Mesenchymal stem cell (in vitro differentiated cells and primary cell): ENCODE measurements around the gene ROCK2.
A peak's percentile ranks its signal among the peaks of the same experiment; 100 is the strongest.

Experiments used
- DNase-seq: peaks from one replicate; pipeline ENCODE4 v3.0.0-alpha.2; 2013
- H2AFZ ChIP-seq: one replicate; pipeline ENCODE4 v1.6.1; 2013; ENCODE audit warnings: low read depth, mild to moderate bottlenecking, control low read depth, inconsistent platforms, low read length, moderate library complexity
- H2AK5ac ChIP-seq: 2 replicates; pipeline ENCODE4 v1.6.1; 2013; ENCODE audit warnings: low read length, moderate library complexity, mild to moderate bottlenecking, inconsistent platforms; ENCODE audit not compliant: severe bottlenecking
- H2BK120ac ChIP-seq: one replicate; pipeline ENCODE4 v1.6.1; 2013; ENCODE audit warnings: low read depth, mild to moderate bottlenecking, inconsistent platforms, low read length, moderate library complexity
- H2BK12ac ChIP-seq, 2 experiments: one replicate each; pipeline ENCODE4 v1.6.1; 2013; ENCODE audit warnings: inconsistent platforms in 2 of 2, low read length in 2 of 2, mild to moderate bottlenecking in 2 of 2, moderate library complexity in 2 of 2, control low read depth in 1 of 2
- H2BK15ac ChIP-seq: one replicate; pipeline ENCODE4 v1.6.1; 2013; ENCODE audit warnings: mild to moderate bottlenecking, low read depth, inconsistent platforms; ENCODE audit not compliant: poor library complexity, severe bottlenecking
- H2BK5ac ChIP-seq: 2 replicates; pipeline ENCODE4 v1.6.1; 2013; ENCODE audit warnings: low read depth, mild to moderate bottlenecking, low read length, control low read depth, inconsistent platforms; ENCODE audit not compliant: poor library complexity, severe bottlenecking
- H3K14ac ChIP-seq, 2 experiments: one replicate each; pipeline ENCODE4 v1.6.1; 2013; ENCODE audit warnings: inconsistent platforms in 2 of 2, low read length in 2 of 2, control low read depth in 1 of 2, mild to moderate bottlenecking in 1 of 2, moderate library complexity in 1 of 2
- H3K18ac ChIP-seq, 2 experiments: one replicate each; pipeline ENCODE4 v1.6.1; 2013; ENCODE audit warnings: inconsistent platforms in 2 of 2, low read length in 2 of 2, control low read depth in 1 of 2, low read depth in 1 of 2, mild to moderate bottlenecking in 1 of 2
- H3K23ac ChIP-seq, 2 experiments: one replicate each; pipeline ENCODE4 v1.6.1; 2013; ENCODE audit warnings: inconsistent platforms in 2 of 2, low read length in 2 of 2, mild to moderate bottlenecking in 2 of 2, moderate library complexity in 2 of 2, control low read depth in 1 of 2
- H3K27ac ChIP-seq: 2 replicates; pipeline ENCODE4 v1.5.1; 2013; ENCODE audit warnings: mild to moderate bottlenecking, moderate library complexity, low read length, control low read depth, inconsistent platforms; ENCODE audit not compliant: poor library complexity, severe bottlenecking
- H3K27me3 ChIP-seq, 2 experiments: 2 replicates each; pipeline versions ENCODE4 v1.6.1 to v1.7.0; 2013; ENCODE audit warnings: low read length in 2 of 2, mild to moderate bottlenecking in 2 of 2, moderate library complexity in 2 of 2, control low read depth in 1 of 2, inconsistent platforms in 1 of 2; ENCODE audit not compliant: control insufficient read depth in 1 of 2, insufficient read depth in 1 of 2
- H3K36me3 ChIP-seq, 2 experiments: 2 replicates each; pipeline versions ENCODE4 v1.6.1 to v1.7.0; 2013; ENCODE audit warnings: low read length in 2 of 2, control low read depth in 1 of 2, inconsistent platforms in 1 of 2, low read depth in 1 of 2, mild to moderate bottlenecking in 1 of 2; ENCODE audit not compliant: insufficient read depth in 2 of 2, control insufficient read depth in 1 of 2
- H3K4ac ChIP-seq, 2 experiments: one replicate each; pipeline ENCODE4 v1.6.1; 2013; ENCODE audit warnings: inconsistent platforms in 2 of 2, low read length in 2 of 2, mild to moderate bottlenecking in 2 of 2, moderate library complexity in 2 of 2, control low read depth in 1 of 2, low read depth in 1 of 2
- H3K4me1 ChIP-seq: 2 replicates; pipeline ENCODE4 v1.6.1; 2013; ENCODE audit warnings: low read depth, low read length, control low read depth; ENCODE audit not compliant: control insufficient read depth, insufficient read depth
- H3K4me2 ChIP-seq: 2 replicates; pipeline ENCODE4 v1.6.1; 2013; ENCODE audit warnings: low read length, mild to moderate bottlenecking, inconsistent platforms; ENCODE audit not compliant: poor library complexity, severe bottlenecking
- H3K4me3 ChIP-seq, 2 experiments: 2 replicates each; pipeline versions ENCODE4 v1.5.1 to v1.7.0; 2013; ENCODE audit warnings: low read length in 2 of 2, mild to moderate bottlenecking in 2 of 2, control low read depth in 1 of 2, low read depth in 1 of 2; ENCODE audit not compliant: insufficient read depth in 1 of 2
- H3K79me1 ChIP-seq: replicated peaks from 2 replicates; pipeline ENCODE4 v1.6.1; 2013; ENCODE audit warnings: mild to moderate bottlenecking, control low read depth, low read length, inconsistent platforms; ENCODE audit not compliant: poor library complexity, severe bottlenecking
- H3K9ac ChIP-seq: 2 replicates; pipeline ENCODE4 v1.7.0; 2013; ENCODE audit warnings: mild to moderate bottlenecking, low read length, moderate library complexity
- H3K9me3 ChIP-seq: 2 replicates; pipeline ENCODE4 v1.7.0; 2013; ENCODE audit warnings: mild to moderate bottlenecking, low read length; ENCODE audit not compliant: control insufficient read depth
- H4K8ac ChIP-seq: one replicate; pipeline ENCODE4 v1.6.1; 2013; ENCODE audit warnings: inconsistent platforms, mild to moderate bottlenecking, low read length, moderate library complexity
- H4K91ac ChIP-seq: one replicate; pipeline ENCODE4 v1.6.1; 2013; ENCODE audit warnings: mild to moderate bottlenecking, low read length, inconsistent platforms
- WGBS: methylation state at CpG from one replicate; pipeline ENCODE4 v1.1.7; 2013; ENCODE audit warnings: mixed read lengths; 5-methylcytosine and 5-hydroxymethylcytosine counted together

Gene ROCK2

DNA sequence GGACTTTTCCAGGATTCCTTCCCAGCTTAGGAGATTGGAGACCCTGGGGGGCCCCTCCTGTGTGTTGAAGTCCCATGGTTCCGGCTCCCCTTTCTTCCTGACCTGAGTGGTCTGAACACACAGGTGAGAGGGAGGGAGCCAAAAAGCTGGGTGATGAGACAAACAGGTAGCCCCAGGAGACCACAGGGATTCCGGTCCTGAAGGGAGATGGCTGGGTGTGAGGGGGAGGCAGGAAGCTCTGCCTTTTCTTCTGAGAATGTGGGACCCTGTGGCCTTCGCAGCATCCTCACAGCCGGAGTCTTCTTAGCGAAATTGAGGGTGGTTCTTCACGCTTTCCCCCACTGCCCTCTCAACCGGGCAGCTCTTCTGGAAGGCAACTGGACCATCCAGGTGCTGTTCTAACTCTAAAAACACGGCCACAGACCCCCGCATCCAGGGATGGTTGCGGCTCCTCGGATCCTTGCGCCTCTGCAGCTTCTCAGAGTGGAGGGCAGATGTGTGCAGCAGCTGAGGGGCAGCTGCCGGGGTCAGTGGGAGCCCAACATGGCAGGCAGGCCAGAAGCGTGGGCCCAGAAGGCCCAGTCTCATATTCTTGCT is 184.8 kb downstream of the ROCK2 start:
- Histone ChIP-seq H3K27me3 (no peaks in the 10 kb centered on the region), H3K36me3 (peaks cover 2 to 15% of the 10 kb centered on the region in 2 experiments), H2BK15ac (no peak overlapping the region), H3K9ac (no peak overlapping the region), H3K27ac (no peak overlapping the region), H3K14ac (no peak overlapping the region), H3K4me3 (no peak overlapping the region), H4K8ac (no peak overlapping the region), H2BK12ac (no peak overlapping the region), H4K91ac (no peak overlapping the region), H3K4me1 (peaks cover 21% of the 10 kb centered on the region), H3K4me2 (no peak overlapping the region), H3K79me1 (peaks cover 9% of the 10 kb centered on the region), H3K9me3 (no peaks in the 10 kb centered on the region), H2BK120ac (no peak overlapping the region), H3K18ac (no peak overlapping the region), H2AK5ac (no peak overlapping the region), H3K4ac (no peak overlapping the region), H3K23ac (no peak overlapping the region), H2BK5ac (no peak overlapping the region), H2AFZ (no peak overlapping the region)
- 98% methylated on average over 14 of the region's 14 CpGs for WGBS
- no peak for DNase-seq

DNA sequence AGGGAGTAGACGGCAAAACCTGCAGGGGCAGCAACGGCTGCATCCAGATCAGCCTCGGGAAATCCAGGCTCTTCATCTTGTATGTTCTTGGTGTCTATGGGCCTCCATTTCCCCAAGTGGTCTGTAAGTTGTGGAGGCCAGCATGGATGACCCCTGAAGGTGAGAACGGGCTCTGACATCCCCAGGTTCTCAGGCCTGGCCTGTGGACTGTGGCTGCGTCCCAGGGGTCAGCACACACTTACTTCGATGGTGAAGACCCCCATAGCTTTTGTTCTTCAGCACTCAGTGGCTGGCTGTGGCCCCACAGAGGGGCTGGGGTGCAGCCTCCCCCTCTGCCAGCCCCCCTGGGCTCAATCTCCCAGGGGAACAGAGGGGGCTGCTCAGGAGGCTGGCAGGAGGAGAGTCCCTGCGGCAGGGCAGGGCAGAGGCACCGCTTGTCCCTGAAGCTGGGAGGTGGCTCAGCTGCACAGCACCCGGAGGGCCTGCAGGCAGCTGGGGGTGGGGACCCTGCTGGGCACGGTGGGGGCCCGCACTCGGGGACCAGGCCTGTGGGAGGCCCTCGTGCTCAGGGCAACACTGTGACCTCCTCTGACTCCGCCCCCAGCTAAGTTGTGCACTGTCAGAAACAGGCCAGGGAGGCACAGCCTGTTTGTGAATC is 185.4 kb downstream of the ROCK2 start:
- peaks cover 2 to 15% of the 10 kb centered on the region in 2 experiments for H3K36me3 ChIP-seq
- no peak overlapping the region for H3K14ac ChIP-seq
- H3K9me3 ChIP-seq = no peaks in the 10 kb centered on the region
- H2AK5ac ChIP-seq = no peak overlapping the region
- no peak overlapping the region for H3K4me3 ChIP-seq
- H2BK12ac ChIP-seq = no peak overlapping the region
- 71% methylated on average over 14 of the region's 14 CpGs for WGBS
- peaks cover 9% of the 10 kb centered on the region for H3K79me1 ChIP-seq
- H3K23ac ChIP-seq = no peak overlapping the region
- no peaks in the 10 kb centered on the region for H3K27me3 ChIP-seq
- DNase-seq = no peak
- H3K4ac ChIP-seq = no peak overlapping the region
- peaks cover 23% of the 10 kb centered on the region for H3K4me1 ChIP-seq
- peak overlapping the region; percentile 76 for H4K91ac ChIP-seq
- no peak overlapping the region for H2BK120ac ChIP-seq
- no peak overlapping the region for H3K9ac ChIP-seq
- H4K8ac ChIP-seq = peak overlapping the region; percentile 50
- no peak overlapping the region for H2AFZ ChIP-seq
- peak overlapping the region in 1 of 2 experiments; percentile 55 for H3K18ac ChIP-seq
- no peak overlapping the region for H3K4me2 ChIP-seq
- H3K27ac ChIP-seq = no peak overlapping the region
- no peak overlapping the region for H2BK15ac ChIP-seq
- no peak overlapping the region for H2BK5ac ChIP-seq

DNA sequence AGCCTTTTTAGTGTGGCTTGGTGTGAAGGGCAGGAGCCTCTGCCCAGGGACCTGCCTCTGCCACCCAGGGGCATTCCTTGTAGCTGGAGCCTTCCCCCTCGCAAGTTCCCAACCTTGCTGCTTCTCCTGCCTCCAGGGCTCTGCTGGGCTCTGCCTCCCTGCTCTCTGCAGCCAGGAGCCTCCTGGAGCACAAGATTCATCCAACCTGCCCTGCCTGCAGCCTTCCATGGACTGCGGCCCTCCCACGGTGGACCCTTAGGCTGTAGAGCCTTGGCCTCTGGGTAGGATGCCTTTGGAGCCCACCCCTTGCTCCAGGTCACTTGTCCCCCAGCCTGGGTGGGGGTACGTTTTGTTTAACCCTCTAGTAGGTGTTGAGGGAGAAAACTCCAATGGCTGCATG is 186.7 kb downstream of the ROCK2 start:
- Histone ChIP-seq H3K23ac (no peak overlapping the region), H2AK5ac (no peak overlapping the region), H3K36me3 (peaks cover 2 to 9% of the 10 kb centered on the region in 2 experiments), H3K4me1 (peaks cover 21% of the 10 kb centered on the region), H3K27ac (no peak overlapping the region), H3K18ac (no peak overlapping the region), H3K9ac (no peak overlapping the region), H3K4me2 (no peak overlapping the region), H3K4ac (no peak overlapping the region), H4K8ac (no peak overlapping the region), H2BK5ac (no peak overlapping the region), H3K14ac (no peak overlapping the region), H2AFZ (no peak overlapping the region), H2BK12ac (no peak overlapping the region), H3K27me3 (no peaks in the 10 kb centered on the region), H4K91ac (no peak overlapping the region), H3K79me1 (peaks cover 9% of the 10 kb centered on the region), H2BK15ac (no peak overlapping the region), H3K4me3 (no peak overlapping the region), H3K9me3 (no peaks in the 10 kb centered on the region), H2BK120ac (no peak overlapping the region)
- WGBS = 92% methylated on average over 4 of the region's 4 CpGs
- no peak for DNase-seq

DNA sequence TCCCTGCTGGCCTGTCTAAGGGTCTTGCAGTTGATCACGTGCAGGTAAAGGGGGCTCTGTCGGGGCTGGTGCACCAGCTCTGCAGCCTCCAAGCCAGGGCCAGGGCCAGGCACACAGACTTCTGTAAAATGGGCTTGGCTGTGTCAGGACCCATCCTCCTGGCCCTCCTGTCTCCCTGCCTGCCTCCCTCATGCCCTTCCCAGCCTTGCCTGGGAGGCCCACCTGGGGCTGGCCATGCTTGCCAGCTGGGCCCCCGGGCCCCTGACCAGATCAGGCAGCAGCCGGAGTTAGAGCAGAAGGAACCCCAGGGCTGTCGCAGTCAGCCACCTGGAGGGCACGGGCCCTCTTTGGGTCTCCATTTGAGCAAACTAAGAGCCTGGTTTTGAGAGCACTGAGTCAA is 187.1 kb downstream of the ROCK2 start:
- no peak overlapping the region for H4K8ac ChIP-seq
- WGBS = 87% methylated on average over 6 of the region's 6 CpGs
- no peak overlapping the region for H2BK12ac ChIP-seq
- H2AK5ac ChIP-seq = no peak overlapping the region
- H2BK5ac ChIP-seq = no peak overlapping the region
- H3K4me1 ChIP-seq = peaks cover 21% of the 10 kb centered on the region
- no peak overlapping the region for H3K14ac ChIP-seq
- no peak overlapping the region for H2AFZ ChIP-seq
- peaks cover 9% of the 10 kb centered on the region for H3K79me1 ChIP-seq
- H3K4me2 ChIP-seq = no peak overlapping the region
- peaks cover 2 to 9% of the 10 kb centered on the region in 2 experiments for H3K36me3 ChIP-seq
- no peak overlapping the region for H3K4ac ChIP-seq
- no peak overlapping the region for H2BK120ac ChIP-seq
- no peak overlapping the region for H2BK15ac ChIP-seq
- H3K4me3 ChIP-seq = no peak overlapping the region
- H4K91ac ChIP-seq = no peak overlapping the region
- H3K18ac ChIP-seq = no peak overlapping the region
- H3K9ac ChIP-seq = no peak overlapping the region
- H3K27me3 ChIP-seq = peaks cover 0 to under 1% of the 10 kb centered on the region in 2 experiments
- DNase-seq = no peak
- H3K27ac ChIP-seq = no peak overlapping the region
- H3K23ac ChIP-seq = no peak overlapping the region
- H3K9me3 ChIP-seq = no peaks in the 10 kb centered on the region
